MCF 10A (cell line): ENCODE data around the gene CEP135. TPM values are rescaled to one million over a fixed set of nuclear protein-coding genes. Genes with fewer than 3 reads are reported as not detected.
"Not testable (repeated sequence)": the region's sequence is repeated elsewhere in the genome, so short reads cannot be mapped to it uniquely, and the experiment has no call there.

ENCODE experiments used
- BruUV-seq: library from RNA; stranded (reverse); fragments of 400-500 nt; replicated peaks from 2 replicates; lab custom pipeline; 2021; lab: Mats Ljungman, UMichigan
- CTCF ChIA-PET: fragments of 300-600 bp; sonication (Branson Sonifier 250); formaldehyde crosslinking; extraction: SDS; loops from one replicate; lab custom pipeline; 2021; ENCODE audit warnings: antibody characterized with exemption, inconsistent platforms; lab: Yijun Ruan, JAX
- POLR2A ChIA-PET: fragments of 300-600, 350-650 bp; sonication (Branson Sonifier 250); formaldehyde crosslinking; extraction: SDS; loops from one replicate; lab custom pipeline; 2020; ENCODE audit warnings: antibody characterized with exemption, inconsistent platforms; lab: Yijun Ruan, JAX
- DNase-seq: peaks from one replicate; pipeline ENCODE4 v3.0.0-alpha.2; 2018; ENCODE audit not compliant: unreplicated experiment
- H3K27ac Mint-ChIP-seq: one replicate; pipeline ENCODE4 v1.8.0; 2022; ENCODE audit warnings: mild to moderate bottlenecking, low read depth, mixed read lengths; ENCODE audit not compliant: unreplicated experiment
- H3K27me3 Mint-ChIP-seq: one replicate; pipeline ENCODE4 v1.8.0; 2022; ENCODE audit warnings: mixed read lengths; ENCODE audit not compliant: insufficient read depth, unreplicated experiment
- H3K36me3 Mint-ChIP-seq: one replicate; pipeline ENCODE4 v1.8.0; 2022; ENCODE audit warnings: mild to moderate bottlenecking, moderate library complexity, mixed read lengths; ENCODE audit not compliant: insufficient read depth, unreplicated experiment
- H3K4me1 Mint-ChIP-seq: one replicate; pipeline ENCODE4 v1.8.0; 2022; ENCODE audit warnings: mixed read lengths; ENCODE audit not compliant: insufficient read depth, unreplicated experiment
- H3K4me3 Mint-ChIP-seq: one replicate; pipeline ENCODE4 v1.8.0; 2022; ENCODE audit warnings: mild to moderate bottlenecking, moderate library complexity, mixed read lengths; ENCODE audit not compliant: unreplicated experiment
- H3K9me3 Mint-ChIP-seq: one replicate; pipeline ENCODE4 v1.8.0; 2022; ENCODE audit warnings: mixed read lengths; ENCODE audit not compliant: unreplicated experiment
- CTCF ChIP-seq: fragments of 200-600 bp; IDR thresholded peaks from one replicate; pipeline ENCODE4 v1.8.0; 2022; ENCODE audit warnings: antibody characterized with exemption, mild to moderate bottlenecking; ENCODE audit not compliant: unreplicated experiment
- intact Hi-C: fragments of 100-400 bp; cut with micrococcal nuclease; formaldehyde crosslinking; loops from 2 replicates; pipeline ENCODE4 v1.14.1; 2022
- total RNA-seq: library from RNA; stranded (reverse); gene quantifications from 2 replicates; pipeline ENCODE4 v1.2.3, GENCODE V29; 2022

Gene CEP135
- total RNA-seq, 1 experiment from 2014 or later, result 12.4 TPM

- ChIA-PET CTCF (no interaction called here), POLR2A (no interaction called here)
- DNase-seq, result no peak
- no peak overlapping the region for H3K4me3 Mint-ChIP-seq
- H3K27ac Mint-ChIP-seq, result no peak overlapping the region
- no peaks in the 10 kb centered on the region for H3K27me3 Mint-ChIP-seq
- H3K4me1 Mint-ChIP-seq, result no peaks in the 10 kb centered on the region
- H3K9me3 Mint-ChIP-seq, result no peaks in the 10 kb centered on the region
- BruUV-seq, result no TSS peak
- no peak for TF ChIP-seq CTCF
- intact Hi-C loops, result no loop called here
- H3K36me3 Mint-ChIP-seq, result no peaks in the 10 kb centered on the region
These were observed 119.1 kb downstream of the CEP135 start for GRCh38 chr4:56067826-56068225.

GRCh38 chr4:56072730-56073129 is 124.0 kb downstream of the CEP135 start:
- DNase-seq, BruUV-seq, H3K27me3 Mint-ChIP-seq, H3K36me3 Mint-ChIP-seq, H3K4me3 Mint-ChIP-seq, intact Hi-C loops, H3K4me1 Mint-ChIP-seq, H3K27ac Mint-ChIP-seq, CTCF ChIA-PET, POLR2A ChIA-PET, H3K9me3 Mint-ChIP-seq: not testable (repeated sequence)

GRCh38 chr4:56077676-56078075 is 128.9 kb downstream of the CEP135 start:
- BruUV-seq, result no TSS peak
- no peak for DNase-seq
- Mint-ChIP-seq H3K27ac (no peak overlapping the region), H3K4me3 (no peak overlapping the region), H3K9me3 (no peaks in the 10 kb centered on the region), H3K27me3 (no peaks in the 10 kb centered on the region), H3K4me1 (no peaks in the 10 kb centered on the region), H3K36me3 (no peaks in the 10 kb centered on the region)
- intact Hi-C loops, result no loop called here
- CTCF ChIA-PET, result no interaction called here
- TF ChIP-seq CTCF, result no peak
- POLR2A ChIA-PET, result interaction anchor here (0.7 kb wide), 1 partner anchor 212 kb away, joined by 3 read pairs; no protein-coding TSS in a partner anchor

- POLR2A ChIA-PET, result no interaction called here
- Mint-ChIP-seq H3K4me3 (no peak overlapping the region), H3K27ac (no peak overlapping the region), H3K36me3 (no peaks in the 10 kb centered on the region), H3K4me1 (no peaks in the 10 kb centered on the region), H3K9me3 (no peaks in the 10 kb centered on the region), H3K27me3 (no peaks in the 10 kb centered on the region)
- no peak for TF ChIP-seq CTCF
- DNase-seq, result peak; percentile 20
- CTCF ChIA-PET, result no interaction called here
- intact Hi-C loops, result no loop called here
- BruUV-seq, result no TSS peak
These were observed 130.1 kb downstream of the CEP135 start for GRCh38 chr4:56078866-56079265.

- intact Hi-C loops, result no loop called here
- no peaks in the 10 kb centered on the region for H3K36me3 Mint-ChIP-seq
- POLR2A ChIA-PET, result no interaction called here
- H3K9me3 Mint-ChIP-seq, result no peaks in the 10 kb centered on the region
- no peak for DNase-seq
- H3K27me3 Mint-ChIP-seq, result no peaks in the 10 kb centered on the region
- CTCF ChIA-PET, result no interaction called here
- TF ChIP-seq CTCF, result no peak
- no peaks in the 10 kb centered on the region for H3K4me1 Mint-ChIP-seq
- no peak overlapping the region for H3K27ac Mint-ChIP-seq
- no TSS peak for BruUV-seq
- H3K4me3 Mint-ChIP-seq, result no peak overlapping the region
These were observed 131.6 kb downstream of the CEP135 start for GRCh38 chr4:56080384-56080783.
